Measurements from ENCODE around the gene ATP1B3.

ATP1B3 gene

GRCh38 chr3:141849056-141849815, 27.2 kb upstream of the ATP1B3 start:
- H3K4me1 ChIP-seq (ENCODE audit: insufficient read depth, low read length): no peaks in the 10 kb centered on the region; the same call in 1 of the 2 replicates
- no peaks in the 10 kb centered on the region for H3K9me3 ChIP-seq (ENCODE audit: control insufficient read depth, insufficient read depth, low read length)
- H3K9ac ChIP-seq (ENCODE audit: low read depth, low read length): no peak overlapping the region
- no peaks in the 10 kb centered on the region for H3K36me3 ChIP-seq (ENCODE audit: insufficient read depth, low read length)

- H3K36me3 ChIP-seq (ENCODE audit: insufficient read depth, low read length): no peaks in the 10 kb centered on the region
- no peak overlapping the region for H3K9ac ChIP-seq (ENCODE audit: low read depth, low read length)
- H3K9me3 ChIP-seq (ENCODE audit: control insufficient read depth, insufficient read depth, low read length): no peaks in the 10 kb centered on the region
- H3K4me1 ChIP-seq (ENCODE audit: insufficient read depth, low read length): no peaks in the 10 kb centered on the region
Observed at GRCh38 chr3:141851411-141851810, 25.0 kb upstream of the ATP1B3 start.

- no peaks in the 10 kb centered on the region; the same call in 1 of the 2 replicates for H3K9me3 ChIP-seq (ENCODE audit: control insufficient read depth, insufficient read depth, low read length)
- no peaks in the 10 kb centered on the region for H3K36me3 ChIP-seq (ENCODE audit: insufficient read depth, low read length)
- no peak overlapping the region for H3K9ac ChIP-seq (ENCODE audit: low read depth, low read length)
- H3K4me1 ChIP-seq (ENCODE audit: insufficient read depth, low read length): no peaks in the 10 kb centered on the region; the same call in 1 of the 2 replicates
Observed at GRCh38 chr3:141853081-141853601, 23.3 kb upstream of the ATP1B3 start.

DNA sequence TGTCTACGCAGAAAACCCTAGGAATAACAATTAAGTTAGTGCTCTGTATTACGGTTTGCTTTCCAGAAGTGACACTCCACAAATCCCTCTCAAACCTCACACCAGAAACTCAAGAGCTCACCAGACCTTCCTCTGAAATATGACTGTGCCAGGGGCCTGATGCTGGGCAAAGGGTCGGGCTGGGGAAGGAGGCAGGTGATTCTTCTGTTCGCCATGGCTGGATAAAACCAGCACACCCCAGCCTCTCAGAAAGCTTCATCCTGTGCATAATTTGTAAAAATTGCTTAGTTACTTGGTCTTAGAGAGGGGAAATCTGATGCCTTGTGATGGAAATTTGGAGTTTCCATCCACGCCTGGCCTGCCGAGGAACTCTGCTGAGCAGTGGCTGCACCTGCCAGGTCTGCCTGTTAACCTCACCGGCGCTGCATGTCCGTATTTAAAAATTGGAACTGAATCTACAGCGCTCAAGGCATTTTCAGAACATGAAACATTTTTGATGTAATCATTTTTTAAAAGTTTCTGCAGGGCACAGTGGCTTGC, 22.7 kb upstream of the ATP1B3 start:
- no peaks in the 10 kb centered on the region; the same call in 1 of the 2 replicates for H3K9me3 ChIP-seq (ENCODE audit: control insufficient read depth, insufficient read depth, low read length)
- H3K9ac ChIP-seq (ENCODE audit: low read depth, low read length): no peak overlapping the region
- no peaks in the 10 kb centered on the region for H3K36me3 ChIP-seq (ENCODE audit: insufficient read depth, low read length)
- no peaks in the 10 kb centered on the region; the same call in 1 of the 2 replicates for H3K4me1 ChIP-seq (ENCODE audit: insufficient read depth, low read length)

GRCh38 chr3:141854599-141854998, 21.8 kb upstream of the ATP1B3 start:
- no peaks in the 10 kb centered on the region for H3K36me3 ChIP-seq (ENCODE audit: insufficient read depth, low read length)
- H3K4me1 ChIP-seq (ENCODE audit: insufficient read depth, low read length): no peaks in the 10 kb centered on the region; the same call in 1 of the 2 replicates
- no peaks in the 10 kb centered on the region; the same call in 1 of the 2 replicates for H3K9me3 ChIP-seq (ENCODE audit: control insufficient read depth, insufficient read depth, low read length)
- no peak overlapping the region for H3K9ac ChIP-seq (ENCODE audit: low read depth, low read length)

GRCh38 chr3:141858312-141858711, 18.1 kb upstream of the ATP1B3 start:
- Histone ChIP-seq H3K9me3 (ENCODE audit: control insufficient read depth, insufficient read depth, low read length) (no peaks in the 10 kb centered on the region; the same call in 1 of the 2 replicates), H3K9ac (ENCODE audit: low read depth, low read length) (no peak overlapping the region), H3K36me3 (ENCODE audit: insufficient read depth, low read length) (no peaks in the 10 kb centered on the region), H3K4me1 (ENCODE audit: insufficient read depth, low read length) (no peaks in the 10 kb centered on the region; the same call in 1 of the 2 replicates)

GRCh38 chr3:141859651-141860050, 16.8 kb upstream of the ATP1B3 start:
- no peaks in the 10 kb centered on the region; the same call in 1 of the 2 replicates for H3K4me1 ChIP-seq (ENCODE audit: insufficient read depth, low read length)
- no peaks in the 10 kb centered on the region; the same call in 1 of the 2 replicates for H3K9me3 ChIP-seq (ENCODE audit: control insufficient read depth, insufficient read depth, low read length)
- no peaks in the 10 kb centered on the region for H3K36me3 ChIP-seq (ENCODE audit: insufficient read depth, low read length)
- no peak overlapping the region for H3K9ac ChIP-seq (ENCODE audit: low read depth, low read length)

DNA sequence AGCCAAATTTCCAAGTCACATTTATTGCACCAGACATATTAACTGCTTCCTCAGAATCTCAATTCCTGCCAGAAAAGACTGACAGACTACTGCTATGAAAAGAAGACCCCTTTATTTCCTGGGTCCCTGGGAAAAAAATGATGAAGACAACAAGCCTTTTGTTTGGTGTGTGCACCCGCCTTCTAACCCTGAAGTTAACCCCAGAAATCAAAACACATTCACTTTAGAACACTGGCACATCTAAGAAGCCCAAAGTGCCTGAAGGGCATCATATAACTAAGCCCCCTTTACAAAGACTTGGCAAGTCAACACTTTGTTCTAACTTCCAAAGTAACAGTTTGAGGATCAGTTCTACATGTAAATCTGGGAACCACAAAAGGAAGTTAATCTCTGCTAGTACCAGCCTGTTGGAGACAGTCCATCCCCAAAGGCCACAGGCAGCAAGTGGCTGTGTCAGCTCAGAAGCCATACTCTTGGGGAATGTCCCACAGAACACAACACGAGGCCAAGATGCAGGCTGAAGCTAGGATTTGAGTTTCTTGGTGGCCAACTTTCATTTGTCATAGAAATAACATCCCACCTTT, 16.3 kb upstream of the ATP1B3 start:
- Histone ChIP-seq H3K9me3 (ENCODE audit: control insufficient read depth, insufficient read depth, low read length) (no peaks in the 10 kb centered on the region; the same call in 1 of the 2 replicates), H3K9ac (ENCODE audit: low read depth, low read length) (no peak overlapping the region), H3K4me1 (ENCODE audit: insufficient read depth, low read length) (no peaks in the 10 kb centered on the region; the same call in 1 of the 2 replicates), H3K36me3 (ENCODE audit: insufficient read depth, low read length) (no peaks in the 10 kb centered on the region)

DNA sequence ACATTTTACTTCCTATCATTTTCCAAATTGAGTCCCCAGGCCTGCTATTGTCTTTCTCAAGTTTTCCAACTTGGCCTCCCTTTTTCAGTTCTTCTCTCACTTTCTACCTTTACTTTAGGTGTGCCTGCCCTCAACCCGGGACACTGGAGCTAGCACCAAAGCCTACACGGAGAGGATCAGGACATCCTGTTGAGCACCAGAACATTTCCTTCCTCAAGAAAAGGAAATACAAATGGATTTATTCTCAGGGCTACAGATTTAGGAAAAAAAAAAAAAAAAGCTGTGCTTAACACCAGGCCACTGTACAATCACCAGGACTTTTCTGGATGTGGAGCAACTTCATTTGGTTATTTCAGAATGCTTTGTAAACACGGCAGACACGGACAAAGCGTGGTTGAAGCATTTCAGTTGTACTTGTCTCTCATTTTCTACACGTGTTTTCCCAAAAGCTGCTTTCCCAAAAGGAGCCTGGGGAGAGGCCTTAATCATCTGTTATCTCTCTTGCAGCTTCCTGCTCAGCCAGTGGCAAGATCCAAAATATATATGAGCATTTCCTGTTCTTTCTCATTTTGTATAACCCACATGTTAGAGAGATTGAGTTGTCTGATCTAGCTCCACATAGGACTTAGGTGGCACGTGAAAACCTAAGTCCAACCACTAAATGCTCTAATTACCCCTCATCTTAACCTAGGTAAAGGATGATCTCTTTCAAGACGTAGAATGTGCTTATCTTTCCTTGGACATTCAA, 15.5 kb upstream of the ATP1B3 start:
- Histone ChIP-seq H3K9ac (ENCODE audit: low read depth, low read length) (no peak overlapping the region), H3K36me3 (ENCODE audit: insufficient read depth, low read length) (no peaks in the 10 kb centered on the region), H3K4me1 (ENCODE audit: insufficient read depth, low read length) (no peaks in the 10 kb centered on the region; the same call in 1 of the 2 replicates), H3K9me3 (ENCODE audit: control insufficient read depth, insufficient read depth, low read length) (no peaks in the 10 kb centered on the region; the same call in 1 of the 2 replicates)

DNA sequence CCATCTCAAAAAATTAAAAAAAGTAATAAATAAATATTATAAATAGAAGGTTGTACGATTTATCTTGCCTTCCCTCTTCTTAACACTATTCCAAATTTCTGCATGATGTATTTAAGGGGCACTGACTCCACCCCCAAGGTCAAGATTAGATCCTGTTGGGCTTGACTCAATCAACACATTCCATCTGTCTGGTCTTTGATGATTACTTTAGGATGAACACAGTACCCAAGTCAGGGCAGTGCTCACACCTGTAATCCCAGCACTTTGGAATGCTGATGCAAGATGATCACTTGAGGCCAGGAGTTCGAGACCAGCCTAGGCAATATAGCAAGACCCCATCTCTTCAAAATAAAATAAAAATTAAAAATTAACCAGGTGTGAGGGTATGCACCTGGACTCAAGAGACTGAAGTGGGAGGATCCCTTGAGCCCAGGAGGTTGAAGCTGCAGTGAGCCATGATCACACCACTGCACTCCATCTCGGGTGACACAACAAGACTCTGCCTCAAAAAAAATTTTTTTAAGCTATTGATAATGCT, 14.1 kb upstream of the ATP1B3 start:
- H3K4me1 ChIP-seq (ENCODE audit: insufficient read depth, low read length): no peaks in the 10 kb centered on the region; the same call in 1 of the 2 replicates
- no peaks in the 10 kb centered on the region for H3K9me3 ChIP-seq (ENCODE audit: control insufficient read depth, insufficient read depth, low read length)
- H3K36me3 ChIP-seq (ENCODE audit: insufficient read depth, low read length): no peaks in the 10 kb centered on the region
- no peak overlapping the region for H3K9ac ChIP-seq (ENCODE audit: low read depth, low read length)

DNA sequence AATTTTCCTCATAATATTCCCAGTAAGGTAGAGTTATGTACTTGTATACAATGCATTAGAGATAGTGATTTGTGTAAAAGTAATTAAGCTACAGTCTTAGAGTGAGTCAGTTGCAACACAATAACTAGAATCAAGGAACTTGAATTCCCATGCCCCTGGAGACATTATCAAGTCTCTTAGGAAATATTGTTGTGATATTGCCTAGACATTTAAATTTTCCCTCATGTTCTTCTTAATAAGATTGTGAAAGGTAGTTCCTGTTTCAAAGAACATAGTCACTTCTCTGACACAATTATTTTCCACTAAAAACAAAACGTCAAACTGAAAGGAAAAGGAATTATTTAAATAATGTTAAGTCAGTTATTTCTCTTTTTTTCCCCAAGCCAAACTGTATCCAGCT, 13.0 kb upstream of the ATP1B3 start:
- no peaks in the 10 kb centered on the region for H3K36me3 ChIP-seq (ENCODE audit: insufficient read depth, low read length)
- no peaks in the 10 kb centered on the region for H3K9me3 ChIP-seq (ENCODE audit: control insufficient read depth, insufficient read depth, low read length)
- no peak overlapping the region for H3K9ac ChIP-seq (ENCODE audit: low read depth, low read length)
- H3K4me1 ChIP-seq (ENCODE audit: insufficient read depth, low read length): no peaks in the 10 kb centered on the region; the same call in 1 of the 2 replicates

DNA sequence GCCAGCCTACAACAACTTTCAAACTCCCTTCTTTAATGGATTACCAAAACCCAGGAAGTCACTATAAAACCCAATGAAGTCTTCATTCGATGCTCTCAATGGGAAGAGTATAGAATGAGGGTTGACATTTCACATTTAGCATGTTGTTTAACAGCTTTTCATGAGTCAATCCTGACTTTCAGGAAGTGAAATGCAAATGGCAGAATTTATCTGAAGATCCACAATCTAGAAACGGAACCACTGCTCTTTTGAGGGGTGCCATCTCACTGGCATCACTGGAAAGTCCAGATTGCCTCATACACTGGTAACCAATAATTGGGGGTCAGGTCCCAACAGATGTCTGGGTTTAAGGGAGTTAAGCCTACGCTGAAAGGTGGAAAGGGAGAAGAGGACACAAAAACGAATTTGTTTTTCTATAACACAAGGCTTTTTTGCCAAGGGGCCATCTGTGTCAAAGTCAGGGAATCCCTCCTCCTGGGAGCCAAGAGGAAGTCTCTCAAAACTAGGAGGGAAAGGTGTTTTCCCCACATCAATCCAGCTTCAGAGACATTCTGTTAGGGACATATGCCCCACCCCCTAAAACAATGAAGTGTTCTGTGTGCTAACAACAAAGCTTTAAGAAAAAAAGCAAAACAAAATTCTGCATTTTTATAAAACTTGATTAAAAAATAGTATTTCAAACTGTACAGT, 12.0 kb upstream of the ATP1B3 start:
- H3K9ac ChIP-seq (ENCODE audit: low read depth, low read length): no peak overlapping the region
- no peaks in the 10 kb centered on the region; the same call in 1 of the 2 replicates for H3K4me1 ChIP-seq (ENCODE audit: insufficient read depth, low read length)
- no peaks in the 10 kb centered on the region for H3K9me3 ChIP-seq (ENCODE audit: control insufficient read depth, insufficient read depth, low read length)
- H3K36me3 ChIP-seq (ENCODE audit: insufficient read depth, low read length): no peaks in the 10 kb centered on the region

DNA sequence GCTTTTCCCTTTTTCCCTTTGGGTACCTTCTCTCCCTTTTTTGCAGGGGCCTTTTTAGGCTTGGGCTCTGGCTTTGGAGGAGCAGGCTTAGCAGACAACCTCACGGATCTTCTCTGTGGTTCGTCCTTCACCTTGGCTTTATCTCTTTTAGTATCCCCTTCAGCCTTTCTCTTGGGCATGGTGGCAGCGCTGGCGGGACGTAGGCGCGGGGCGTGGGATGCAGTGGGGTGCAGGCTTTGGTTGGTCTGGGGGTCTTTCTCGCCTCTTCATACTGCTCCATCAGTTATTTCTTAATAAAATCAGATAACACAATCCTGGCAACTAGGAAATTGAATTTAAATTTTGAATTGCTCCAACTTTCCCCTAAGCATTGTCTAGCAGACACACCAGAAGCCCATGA, 11.3 kb upstream of the ATP1B3 start:
- no peaks in the 10 kb centered on the region for H3K36me3 ChIP-seq (ENCODE audit: insufficient read depth, low read length)
- H3K9ac ChIP-seq (ENCODE audit: low read depth, low read length): no peak overlapping the region
- H3K9me3 ChIP-seq (ENCODE audit: control insufficient read depth, insufficient read depth, low read length): no peaks in the 10 kb centered on the region
- H3K4me1 ChIP-seq (ENCODE audit: insufficient read depth, low read length): no peaks in the 10 kb centered on the region; the same call in 1 of the 2 replicates
